Measurements from ENCODE around the gene KRTAP10-2. TPM values are rescaled to one million over a fixed set of nuclear protein-coding genes. Genes with fewer than 3 reads are reported as not detected.

Gene KRTAP10-2
- total RNA-seq, 1 donor from 2014 or later: not detected

GRCh38 chr21:44547656-44548331, 3.5 kb downstream of the KRTAP10-2 start:
- DNase-seq (peak; percentile 32), ATAC-seq (peak; percentile 24)
- no peak overlapping the region for H3K27ac ChIP-seq
- no peaks in the 10 kb centered on the region for H3K4me1 ChIP-seq
- no peak for TF ChIP-seq CTCF (IDR thresholded peaks at IDR 0.05)
- intact Hi-C loops (cut with DNase I): no loop called here
- no peaks in the 10 kb centered on the region for H3K36me3 ChIP-seq
- peaks cover 13% of the 10 kb centered on the region for H3K27me3 ChIP-seq
- H3K4me3 ChIP-seq: no peak overlapping the region
- H3K9me3 ChIP-seq: no peaks in the 10 kb centered on the region

GRCh38 chr21:44544566-44544965, 6.7 kb downstream of the KRTAP10-2 start:
- peaks cover 16% of the 10 kb centered on the region for H3K27me3 ChIP-seq
- no peaks in the 10 kb centered on the region for H3K9me3 ChIP-seq
- H3K36me3 ChIP-seq: no peaks in the 10 kb centered on the region
- intact Hi-C loops (cut with DNase I): no loop called here
- DNase-seq (no peak), ATAC-seq (no peak)
- no peak overlapping the region for H3K4me3 ChIP-seq
- no peak for TF ChIP-seq CTCF (IDR thresholded peaks at IDR 0.05)
- H3K27ac ChIP-seq: no peak overlapping the region
- no peaks in the 10 kb centered on the region for H3K4me1 ChIP-seq

GRCh38 chr21:44542716-44543115, 8.6 kb downstream of the KRTAP10-2 start:
- no peak overlapping the region for H3K4me3 ChIP-seq
- H3K36me3 ChIP-seq: no peaks in the 10 kb centered on the region
- no peak for TF ChIP-seq CTCF (IDR thresholded peaks at IDR 0.05)
- DNase-seq: no peak
- intact Hi-C loops (cut with DNase I): no loop called here
- H3K9me3 ChIP-seq: no peaks in the 10 kb centered on the region
- no peak for ATAC-seq
- no peak overlapping the region for H3K27ac ChIP-seq
- peaks cover 7% of the 10 kb centered on the region for H3K27me3 ChIP-seq
- no peaks in the 10 kb centered on the region for H3K4me1 ChIP-seq

DNA sequence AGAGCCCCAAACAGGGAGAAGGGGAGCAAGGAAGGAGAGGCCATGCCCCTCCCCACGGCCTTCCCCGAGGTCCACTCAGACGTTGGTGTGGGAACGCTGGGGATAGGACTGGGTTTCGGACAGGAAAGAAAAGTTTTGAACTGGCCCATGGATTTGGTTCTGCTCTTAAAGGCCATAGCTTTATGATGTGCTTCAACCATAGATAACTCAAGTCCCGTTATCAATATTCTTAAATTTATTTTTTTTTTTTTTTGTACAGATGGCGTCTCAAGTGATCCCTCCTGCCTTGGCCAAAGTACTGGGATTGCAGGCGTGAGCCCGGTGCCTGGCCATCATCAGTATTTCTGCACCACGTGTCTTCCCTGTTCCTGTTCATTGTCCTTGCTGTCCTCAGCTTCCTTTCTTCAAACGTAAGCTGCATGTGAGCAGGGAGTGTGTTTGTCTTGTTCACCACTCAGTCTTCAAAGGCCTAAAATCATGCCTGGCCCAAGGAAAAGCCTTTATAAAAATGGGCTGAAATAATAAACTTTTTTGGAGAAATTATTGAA, 10.5 kb downstream of the KRTAP10-2 start:
- H3K36me3 ChIP-seq: no peaks in the 10 kb centered on the region
- no peaks in the 10 kb centered on the region for H3K9me3 ChIP-seq
- H3K27me3 ChIP-seq: peaks cover 4% of the 10 kb centered on the region
- no peak for TF ChIP-seq CTCF (IDR thresholded peaks at IDR 0.05)
- no peaks in the 10 kb centered on the region for H3K4me1 ChIP-seq
- no peak overlapping the region for H3K27ac ChIP-seq
- DNase-seq (no peak), ATAC-seq (no peak)
- intact Hi-C loops (cut with DNase I): no loop called here
- no peak overlapping the region for H3K4me3 ChIP-seq

DNA sequence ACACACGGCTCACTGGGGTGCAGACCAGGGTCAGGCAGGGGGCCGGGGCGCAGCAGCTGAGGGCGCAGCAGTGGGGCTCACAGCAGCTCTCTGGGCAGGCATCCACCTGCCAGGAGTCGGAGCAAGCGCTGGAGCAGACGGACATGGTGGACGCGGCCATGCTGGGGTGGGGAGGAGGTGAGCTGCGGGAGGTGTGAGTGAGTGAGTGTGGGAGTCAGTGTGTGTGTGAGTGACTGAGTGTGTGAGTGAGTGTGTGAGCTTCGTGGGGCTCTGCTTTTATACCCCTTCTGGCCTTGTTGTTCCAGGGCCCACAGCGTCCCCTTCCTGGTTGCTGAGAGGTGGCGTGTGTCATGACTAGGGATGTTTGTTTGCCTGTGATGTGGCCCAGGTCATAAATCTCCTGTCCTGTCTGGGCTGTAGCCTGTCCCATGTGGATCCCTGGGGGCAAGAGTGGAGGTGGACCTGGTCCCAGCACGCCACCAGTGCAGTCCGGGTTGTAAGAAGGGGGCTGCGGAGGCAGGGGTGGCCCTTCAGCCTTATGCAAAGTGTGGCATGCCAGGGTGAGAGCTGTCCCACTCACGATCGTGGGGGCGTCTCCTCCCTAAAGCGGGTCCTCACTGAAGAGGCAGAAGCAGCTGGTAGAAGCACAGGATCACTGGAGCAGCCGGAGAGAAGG, 11.2 kb downstream of the KRTAP10-2 start, which contains the start of gene KRTAP10-1:
Gene KRTAP10-1, minus strand, starts transcription at position 205 of the 676 bp plus-strand sequence. Its CDS starts 45 bp downstream, at position 160.
- no peak for ATAC-seq
- DNase-seq: peak; percentile 52
- Histone ChIP-seq H3K4me3 (no peak within 1 kb of the TSS), H3K36me3 (no peaks in the 10 kb centered on the region), H3K4me1 (no peaks in the 10 kb centered on the region), H3K27me3 (peaks cover 4% of the 10 kb centered on the region), H3K9me3 (no peaks in the 10 kb centered on the region), H3K27ac (no peak within 1 kb of the TSS)
- TF ChIP-seq CTCF (IDR thresholded peaks at IDR 0.05): no peak
- intact Hi-C loops (cut with DNase I): no loop called here

All from upper lobe of right lung (tissue), 1 donor.